GM21786 (cell line): ENCODE measurements around the gene HERPUD1.

Experiments used
- ATAC-seq: cut with Tn5 transposase; IDR thresholded peaks from one replicate; pipeline ENCODE4 v1.9.1; 2021; ENCODE audit not compliant: unreplicated experiment

Gene HERPUD1

DNA sequence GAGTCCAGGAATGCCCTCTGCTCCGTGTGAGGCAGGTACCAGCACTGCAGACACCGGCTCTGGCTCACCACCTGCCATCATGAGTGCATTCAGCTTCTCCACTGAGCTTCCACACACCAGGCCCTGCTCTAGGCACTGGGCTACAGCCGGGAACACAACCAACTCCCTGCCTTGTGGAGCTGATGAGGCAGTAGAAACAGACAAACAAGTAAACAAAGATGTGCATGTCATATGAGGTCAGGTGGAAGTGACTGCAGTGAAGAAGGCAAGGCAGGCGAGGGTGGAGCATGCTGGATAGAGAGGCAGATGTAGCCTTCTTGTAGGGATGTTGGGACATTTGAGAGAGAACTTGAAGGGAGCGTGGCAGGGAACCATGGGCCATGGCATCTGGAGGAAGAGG lies 62.4 kb downstream of the HERPUD1 start:
- no peak for ATAC-seq
